Natural killer cell (primary cell): Measurements from ENCODE around the gene TET1. TPM values are rescaled to one million over a fixed set of nuclear protein-coding genes. Genes with fewer than 3 reads are reported as not detected.
A peak's percentile ranks its signal among the peaks of the same experiment; 100 is the strongest.

Experiments used
- ATAC-seq, 3 donors: fragments of 150-1000 bp in 2 of 3; fragments of 200-7000 bp in 1 of 3; cut with Tn5 transposase; 1 replicate in 1 of 3; 2 replicates in 2 of 3; pipeline ENCODE4 v1.10.0; 2021; ENCODE audit warnings: mild to moderate bottlenecking in 2 of 3, moderate library complexity in 2 of 3
- DNase-seq, 2 donors: peaks; one replicate each; pipeline versions ENCODE4 v3.0.0 to v3.0.0-alpha.2; 2013 to 2021; ENCODE audit warnings: mixed read lengths in 1 of 2
- H3K27ac ChIP-seq: one replicate; pipeline ENCODE4 v1.5.1; 2013; ENCODE audit warnings: mild to moderate bottlenecking, low read length
- H3K27me3 ChIP-seq: one replicate; pipeline ENCODE4 v1.6.1; 2013; ENCODE audit warnings: low read length; ENCODE audit not compliant: control insufficient read depth, insufficient read depth
- H3K36me3 ChIP-seq: one replicate; pipeline ENCODE4 v1.6.1; 2013; ENCODE audit warnings: low read length; ENCODE audit not compliant: control insufficient read depth, insufficient read depth
- H3K4me1 ChIP-seq: one replicate; pipeline ENCODE4 v1.6.1; 2013; ENCODE audit warnings: low read length; ENCODE audit not compliant: control insufficient read depth, insufficient read depth
- H3K4me3 ChIP-seq: one replicate; pipeline ENCODE4 v1.5.1; 2013; ENCODE audit warnings: low read length
- H3K9me3 ChIP-seq: one replicate; pipeline ENCODE4 v1.6.1; 2013; ENCODE audit warnings: low read length; ENCODE audit not compliant: control insufficient read depth, insufficient read depth
- H3K27ac Mint-ChIP-seq, 2 donors: one replicate each; pipeline ENCODE4 v1.8.0; 2022; ENCODE audit warnings: mild to moderate bottlenecking in 2 of 2, mixed read lengths in 2 of 2, moderate library complexity in 1 of 2
- H3K27me3 Mint-ChIP-seq, 2 donors: one replicate each; pipeline ENCODE4 v1.8.0; 2022; ENCODE audit warnings: low read depth in 2 of 2, mixed read lengths in 2 of 2
- H3K36me3 Mint-ChIP-seq: one replicate; pipeline ENCODE4 v1.8.0; 2022; ENCODE audit warnings: mixed read lengths
- H3K4me1 Mint-ChIP-seq, 2 donors: one replicate each; pipeline ENCODE4 v1.8.0; 2022; ENCODE audit warnings: mixed read lengths in 2 of 2
- H3K4me3 Mint-ChIP-seq: one replicate; pipeline ENCODE4 v1.8.0; 2022; ENCODE audit warnings: mild to moderate bottlenecking, moderate library complexity, mixed read lengths
- H3K9me3 Mint-ChIP-seq, 2 donors: one replicate each; pipeline ENCODE4 v1.8.0; 2022; ENCODE audit warnings: mixed read lengths in 2 of 2
- CTCF ChIP-seq: fragments of 200-600 bp; IDR thresholded peaks from one replicate; pipeline ENCODE4 v1.8.0; 2022; ENCODE audit warnings: antibody characterized with exemption
- WGBS: methylation state at CpG from one replicate; pipeline ENCODE4 v1.1.7; 2013; ENCODE audit warnings: missing lambda C conversion rate; ENCODE audit not compliant: insufficient coverage; 5-methylcytosine and 5-hydroxymethylcytosine counted together
- intact Hi-C: fragments of 100-400 bp; cut with micrococcal nuclease; formaldehyde crosslinking; loops from one replicate; pipeline ENCODE4 v1.14.2; 2022
- total RNA-seq, 4 donors: library from RNA; stranded (reverse); fragments of 120-200 nt in 1 of 4; gene quantifications; one replicate each; pipeline versions ENCODE4 v1.2.3 to v1.2.4, GENCODE V29; 2013 to 2022

The TET1 gene
- total RNA-seq, 3 donors from 2014 or later (not counting 1 experiment from before 2014, with no cell fraction given), result 4.0 to 5.9 (median 4.5) TPM

GRCh38 chr10:68601501-68602265 lies 41.5 kb downstream of the TET1 start:
- H3K4me3 ChIP-seq, result no peak overlapping the region
- Mint-ChIP-seq H3K4me1 (peaks cover 35 to 47% of the 10 kb centered on the region in 2 donors), H3K36me3 (no peaks in the 10 kb centered on the region), H3K27me3 (no peaks in the 10 kb centered on the region), H3K9me3 (no peaks in the 10 kb centered on the region), H3K27ac (peak overlapping the region; percentile 69 to 91), H3K4me3 (peak overlapping the region; percentile 93)
- H3K27ac ChIP-seq, result no peak overlapping the region
- WGBS, result 0% methylated on average over 1 of the region's 2 CpGs
- no peaks in the 10 kb centered on the region for H3K27me3 ChIP-seq
- intact Hi-C loops, result no loop called here
- ATAC-seq (no peak), DNase-seq (peak in 1 of 2 donors; percentile 12)
- no peaks in the 10 kb centered on the region for H3K9me3 ChIP-seq
- peaks cover 9% of the 10 kb centered on the region for H3K4me1 ChIP-seq
- no peaks in the 10 kb centered on the region for H3K36me3 ChIP-seq
- TF ChIP-seq CTCF, result no peak

- H3K4me3 Mint-ChIP-seq, result peak overlapping the region; percentile 65
- DNase-seq (no peak), ATAC-seq (no peak)
- no peaks in the 10 kb centered on the region for H3K27me3 Mint-ChIP-seq
- WGBS, result 95% methylated on average over 1 of the region's 2 CpGs
- H3K27ac ChIP-seq, result no peak overlapping the region
- intact Hi-C loops, result no loop called here
- no peaks in the 10 kb centered on the region for H3K9me3 ChIP-seq
- H3K36me3 Mint-ChIP-seq, result no peaks in the 10 kb centered on the region
- peak overlapping the region; percentile 69 to 91 for H3K27ac Mint-ChIP-seq
- H3K27me3 ChIP-seq, result no peaks in the 10 kb centered on the region
- H3K4me1 Mint-ChIP-seq, result peaks cover 35 to 47% of the 10 kb centered on the region in 2 donors
- no peaks in the 10 kb centered on the region for H3K9me3 Mint-ChIP-seq
- peaks cover 9% of the 10 kb centered on the region for H3K4me1 ChIP-seq
- H3K4me3 ChIP-seq, result no peak overlapping the region
- no peaks in the 10 kb centered on the region for H3K36me3 ChIP-seq
- no peak for TF ChIP-seq CTCF
These were observed 42.3 kb downstream of the TET1 start for GRCh38 chr10:68602434-68602833.

- intact Hi-C loops, result no loop called here
- H3K27me3 Mint-ChIP-seq, result no peaks in the 10 kb centered on the region
- no peaks in the 10 kb centered on the region for H3K9me3 ChIP-seq
- no peaks in the 10 kb centered on the region for H3K36me3 Mint-ChIP-seq
- no peak overlapping the region for H3K27ac ChIP-seq
- no peak overlapping the region for H3K4me3 Mint-ChIP-seq
- H3K36me3 ChIP-seq, result no peaks in the 10 kb centered on the region
- H3K4me3 ChIP-seq, result no peak overlapping the region
- no peaks in the 10 kb centered on the region for H3K27me3 ChIP-seq
- ATAC-seq (no peak), DNase-seq (no peak)
- peak overlapping the region in 1 of 2 donors; percentile 7 for H3K27ac Mint-ChIP-seq
- WGBS, result 100% methylated on average over 3 of the region's 3 CpGs
- TF ChIP-seq CTCF, result no peak
- no peaks in the 10 kb centered on the region for H3K9me3 Mint-ChIP-seq
- H3K4me1 ChIP-seq, result peaks cover 9% of the 10 kb centered on the region
- H3K4me1 Mint-ChIP-seq, result peaks cover 35 to 47% of the 10 kb centered on the region in 2 donors
These were observed 43.6 kb downstream of the TET1 start for GRCh38 chr10:68603766-68604165.
